ENCODE measurements around the gene MTPN. TPM values are rescaled to one million over a fixed set of nuclear protein-coding genes. Genes with fewer than 3 reads are reported as not detected.
A peak's percentile ranks its signal among the peaks of the same experiment; 100 is the strongest.

MTPN gene
- total RNA-seq, 3 donors from 2014 or later, result 66.5 to 97.0 (median 85.5) TPM

DNA sequence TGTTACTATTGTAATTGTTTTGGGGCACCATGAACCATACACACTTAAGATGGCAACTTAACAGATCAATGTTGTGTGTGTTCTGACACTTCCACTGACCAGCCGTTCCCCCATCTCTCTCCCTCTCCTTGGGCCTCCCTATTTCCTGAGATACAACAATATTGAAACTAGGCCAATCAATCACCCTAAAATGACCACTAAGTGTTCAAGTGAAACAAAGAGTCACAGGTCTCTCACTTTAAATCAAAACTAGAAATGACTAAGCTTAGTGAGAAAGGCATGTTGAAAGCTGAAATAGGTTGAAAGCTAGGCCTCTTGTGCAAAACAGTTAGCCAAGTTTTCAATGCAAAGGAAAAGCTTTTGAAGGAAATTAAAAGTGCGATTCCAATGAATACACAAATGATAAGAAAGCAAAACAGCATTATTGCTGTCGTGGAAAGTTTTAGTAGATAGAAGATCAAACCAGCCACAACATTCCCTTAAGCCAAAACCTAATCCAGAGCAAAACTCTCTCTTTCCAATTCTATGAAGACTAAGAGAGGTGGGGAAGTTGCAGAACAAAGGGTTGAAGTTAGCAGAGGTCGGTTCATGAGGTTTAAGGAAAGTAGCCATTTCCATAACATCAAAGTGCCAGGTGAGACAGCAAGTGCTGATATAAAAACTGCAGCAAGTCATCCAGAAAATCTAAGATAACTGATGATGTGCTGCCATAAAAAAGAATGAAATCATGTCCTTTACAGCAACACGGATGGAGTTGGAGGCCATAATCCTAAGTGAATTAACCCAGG, 90.6 kb downstream of the MTPN start:
- no peak overlapping the region for H3K4me3 ChIP-seq
- intact Hi-C loops (cut with DNase I; ENCODE audit: low total_unique reads), result no loop called here
- no peak for TF ChIP-seq POLR2AphosphoS5 (IDR thresholded peaks at IDR 0.05)
- TF ChIP-seq, protein P1, sequence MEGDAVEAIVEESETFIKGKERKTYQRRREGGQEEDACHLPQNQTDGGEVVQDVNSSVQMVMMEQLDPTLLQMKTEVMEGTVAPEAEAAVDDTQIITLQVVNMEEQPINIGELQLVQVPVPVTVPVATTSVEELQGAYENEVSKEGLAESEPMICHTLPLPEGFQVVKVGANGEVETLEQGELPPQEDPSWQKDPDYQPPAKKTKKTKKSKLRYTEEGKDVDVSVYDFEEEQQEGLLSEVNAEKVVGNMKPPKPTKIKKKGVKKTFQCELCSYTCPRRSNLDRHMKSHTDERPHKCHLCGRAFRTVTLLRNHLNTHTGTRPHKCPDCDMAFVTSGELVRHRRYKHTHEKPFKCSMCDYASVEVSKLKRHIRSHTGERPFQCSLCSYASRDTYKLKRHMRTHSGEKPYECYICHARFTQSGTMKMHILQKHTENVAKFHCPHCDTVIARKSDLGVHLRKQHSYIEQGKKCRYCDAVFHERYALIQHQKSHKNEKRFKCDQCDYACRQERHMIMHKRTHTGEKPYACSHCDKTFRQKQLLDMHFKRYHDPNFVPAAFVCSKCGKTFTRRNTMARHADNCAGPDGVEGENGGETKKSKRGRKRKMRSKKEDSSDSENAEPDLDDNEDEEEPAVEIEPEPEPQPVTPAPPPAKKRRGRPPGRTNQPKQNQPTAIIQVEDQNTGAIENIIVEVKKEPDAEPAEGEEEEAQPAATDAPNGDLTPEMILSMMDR (IDR thresholded peaks at IDR 0.05), result no peak
- no peak for TF ChIP-seq POLR2A (IDR thresholded peaks at IDR 0.05)
- DNase-seq (ENCODE audit: low spot score in 2 of 2), result no peak
- H3K4me1 ChIP-seq, result no peaks in the 10 kb centered on the region
- H3K27me3 ChIP-seq, result no peaks in the 10 kb centered on the region
- no peaks in the 10 kb centered on the region for H3K36me3 ChIP-seq
- no peaks in the 10 kb centered on the region for H3K9me3 ChIP-seq
- H3K27ac ChIP-seq, result no peak overlapping the region

DNA sequence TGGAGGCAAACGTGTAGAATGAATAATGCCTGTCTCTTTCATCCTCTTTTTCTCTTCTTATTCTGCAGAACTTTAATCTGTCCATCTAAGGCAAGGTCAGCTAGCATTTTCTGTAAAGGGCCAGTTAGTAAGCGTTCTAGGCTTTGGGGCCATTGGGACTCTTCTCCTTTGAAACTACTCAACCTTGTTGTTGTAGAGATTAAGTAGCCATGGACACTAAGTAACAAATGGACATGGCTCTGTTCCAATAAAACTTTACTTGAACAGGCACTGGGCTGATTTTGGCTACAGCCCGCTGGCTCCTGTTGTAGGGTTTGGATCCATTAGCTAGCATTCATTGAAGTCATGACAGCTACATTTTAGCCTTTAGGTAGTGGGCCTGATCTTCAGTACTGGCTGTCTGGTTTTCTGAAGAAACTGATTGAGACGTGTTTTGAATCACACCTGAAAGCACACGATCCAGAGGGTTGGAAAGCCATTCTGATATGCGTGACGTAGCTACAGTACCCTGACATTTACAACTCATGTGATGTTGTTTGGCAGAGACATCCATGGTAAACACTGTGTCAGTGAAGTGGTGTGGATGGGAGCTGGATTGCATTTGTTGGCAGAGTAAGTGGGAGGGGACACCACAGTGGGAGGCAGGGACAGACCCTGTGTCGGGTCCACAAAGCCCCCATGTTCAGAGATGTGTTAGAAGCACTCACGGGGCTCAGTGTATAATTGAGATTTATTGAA, 92.5 kb downstream of the MTPN start:
- H3K4me1 ChIP-seq, result no peaks in the 10 kb centered on the region
- no peak overlapping the region for H3K27ac ChIP-seq
- H3K27me3 ChIP-seq, result no peaks in the 10 kb centered on the region
- TF ChIP-seq, protein P1 (IDR thresholded peaks at IDR 0.05), result no peak
- TF ChIP-seq POLR2AphosphoS5 (IDR thresholded peaks at IDR 0.05), result no peak
- no peak for TF ChIP-seq POLR2A (IDR thresholded peaks at IDR 0.05)
- DNase-seq (ENCODE audit: low spot score in 2 of 2), result no peak
- H3K9me3 ChIP-seq, result no peaks in the 10 kb centered on the region
- H3K36me3 ChIP-seq, result no peaks in the 10 kb centered on the region
- intact Hi-C loops (cut with DNase I; ENCODE audit: low total_unique reads), result no loop called here
- no peak overlapping the region for H3K4me3 ChIP-seq

DNA sequence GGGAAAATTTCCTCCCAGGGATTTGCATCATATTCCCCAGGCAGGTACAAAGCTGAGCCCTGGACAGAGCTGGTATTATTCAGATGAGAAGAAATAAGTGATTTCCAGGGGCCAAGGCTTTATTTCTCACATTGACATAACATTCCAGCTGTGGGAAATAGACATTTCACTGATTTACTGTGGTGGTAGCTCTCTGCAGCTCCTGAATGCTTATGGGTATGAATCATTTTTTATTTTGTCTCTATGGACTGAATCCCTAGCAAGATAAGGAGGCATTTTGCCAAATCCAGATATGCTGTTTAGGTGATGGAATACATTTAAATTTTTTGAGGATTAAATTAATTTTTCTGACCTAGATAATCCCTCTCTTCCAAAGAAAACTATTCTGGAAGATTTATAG, 97.9 kb downstream of the MTPN start:
- intact Hi-C loops (cut with DNase I; ENCODE audit: low total_unique reads), result no loop called here
- no peaks in the 10 kb centered on the region for H3K9me3 ChIP-seq
- no peaks in the 10 kb centered on the region for H3K4me1 ChIP-seq
- H3K27ac ChIP-seq, result no peak overlapping the region
- H3K4me3 ChIP-seq, result no peak overlapping the region
- no peak for TF ChIP-seq POLR2AphosphoS5 (IDR thresholded peaks at IDR 0.05)
- TF ChIP-seq, protein P1 (IDR thresholded peaks at IDR 0.05), result no peak
- TF ChIP-seq POLR2A (IDR thresholded peaks at IDR 0.05), result no peak
- no peak for DNase-seq (ENCODE audit: low spot score in 2 of 2)
- no peaks in the 10 kb centered on the region for H3K27me3 ChIP-seq
- H3K36me3 ChIP-seq, result no peaks in the 10 kb centered on the region

DNA sequence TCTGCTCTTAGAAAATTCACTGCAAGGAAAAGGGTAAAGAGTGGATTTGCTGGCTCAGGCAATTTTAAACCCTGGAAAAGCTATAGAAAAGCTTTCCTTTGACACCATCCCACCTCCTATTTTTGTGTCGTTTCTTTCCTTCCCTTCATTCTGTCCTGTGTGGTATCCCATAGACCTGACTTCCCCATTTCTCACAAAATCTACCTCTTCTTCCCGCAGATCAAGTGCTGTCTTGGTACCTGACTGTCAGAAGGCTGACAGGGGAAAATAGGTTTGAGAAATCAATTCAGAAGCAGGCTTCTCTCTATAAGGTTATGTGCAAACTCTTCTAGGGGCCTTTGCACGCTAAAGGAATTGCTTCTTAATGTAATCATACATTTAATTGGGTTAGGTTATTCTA, 98.9 kb downstream of the MTPN start:
- intact Hi-C loops (cut with DNase I; ENCODE audit: low total_unique reads), result no loop called here
- no peak for DNase-seq (ENCODE audit: low spot score in 2 of 2)
- Histone ChIP-seq H3K27ac (no peak overlapping the region), H3K4me1 (no peaks in the 10 kb centered on the region), H3K36me3 (no peaks in the 10 kb centered on the region), H3K4me3 (no peak overlapping the region), H3K27me3 (no peaks in the 10 kb centered on the region), H3K9me3 (no peaks in the 10 kb centered on the region)
- TF ChIP-seq POLR2A (IDR thresholded peaks at IDR 0.05) (no peak), POLR2AphosphoS5 (IDR thresholded peaks at IDR 0.05) (no peak)
- TF ChIP-seq, protein P1 (IDR thresholded peaks at IDR 0.05), result no peak

DNA sequence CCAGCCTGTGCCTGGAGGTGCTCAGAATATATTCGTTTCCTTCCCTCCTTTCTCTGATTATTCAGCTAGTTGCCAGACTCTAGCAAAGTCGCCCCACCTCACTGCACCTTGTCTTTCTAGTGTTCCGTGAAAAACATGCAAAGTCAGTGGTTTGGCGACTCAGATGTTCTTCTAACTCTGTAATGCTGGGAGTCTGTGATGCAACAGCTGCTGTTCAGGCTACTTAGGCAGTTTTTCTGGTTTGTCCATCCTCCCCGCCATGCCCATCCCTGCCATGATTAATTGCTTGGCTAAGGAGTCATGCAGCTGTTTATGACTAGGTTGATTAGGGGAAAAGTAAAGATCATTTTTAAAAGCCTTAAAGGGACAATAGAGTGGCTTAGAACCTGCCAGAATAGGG, 99.4 kb downstream of the MTPN start:
- peak in 1 of 2 donors; percentile 27 for DNase-seq (ENCODE audit: low spot score in 2 of 2)
- H3K9me3 ChIP-seq, result no peaks in the 10 kb centered on the region
- H3K4me1 ChIP-seq, result no peaks in the 10 kb centered on the region
- H3K27me3 ChIP-seq, result no peaks in the 10 kb centered on the region
- H3K27ac ChIP-seq, result no peak overlapping the region
- intact Hi-C loops (cut with DNase I; ENCODE audit: low total_unique reads), result no loop called here
- no peaks in the 10 kb centered on the region for H3K36me3 ChIP-seq
- no peak overlapping the region for H3K4me3 ChIP-seq
- TF ChIP-seq POLR2A (IDR thresholded peaks at IDR 0.05) (no peak), POLR2AphosphoS5 (IDR thresholded peaks at IDR 0.05) (no peak)
- TF ChIP-seq, protein P1 (IDR thresholded peaks at IDR 0.05), result no peak

Data from breast epithelium (tissue), 4 donors.